SK-N-SH treated with all-trans-retinoic acid at 6 μM for 48 hours (cell line): ENCODE results near the gene GNGT2.

Experiments
- ATAC-seq: fragments of 200-7000 bp; cut with Tn5 transposase; 3 replicates; pipeline ENCODE4 v1.9.1; 2020; ENCODE audit warnings: mild to moderate bottlenecking, moderate library complexity
- ARNTL ChIP-seq: fragments of 450-650 bp; formaldehyde crosslinking; IDR thresholded peaks from 2 replicates; pipeline ENCODE4 v1.5.0; 2020; ENCODE audit warnings: low read depth, mild to moderate bottlenecking, moderate library complexity, borderline replicate concordance
- BACH2 ChIP-seq: fragments of 250-450 bp; sonication (Bioruptor Pico); IDR thresholded peaks from 2 replicates; pipeline ENCODE4 v1.9.0; 2021; ENCODE audit warnings: mild to moderate bottlenecking, borderline replicate concordance
- CSDC2 ChIP-seq: fragments of 250-450 bp; sonication (Bioruptor Pico); IDR thresholded peaks from 2 replicates; pipeline ENCODE4 v1.5.0; 2020; ENCODE audit warnings: mild to moderate bottlenecking, moderate library complexity
- GLIS3 ChIP-seq: fragments of 250-450 bp; sonication (Bioruptor Pico); IDR thresholded peaks from 2 replicates; pipeline ENCODE4 v1.5.0; 2020; ENCODE audit warnings: mild to moderate bottlenecking, moderate library complexity
- ISL1 ChIP-seq: fragments of 250-450 bp; sonication (Bioruptor Pico); IDR thresholded peaks from 2 replicates; pipeline ENCODE4 v2.1.2; 2022; ENCODE audit warnings: mild to moderate bottlenecking, moderate library complexity
- OSR1 ChIP-seq: fragments of 250-450 bp; sonication (Bioruptor Pico); IDR thresholded peaks from 2 replicates; pipeline ENCODE4 v1.8.0; 2022; ENCODE audit warnings: moderate library complexity, mild to moderate bottlenecking, inconsistent platforms
- PPARA ChIP-seq: fragments of 250-450 bp; sonication (Bioruptor Pico); IDR thresholded peaks from 2 replicates; pipeline ENCODE4 v1.5.0; 2020; ENCODE audit warnings: mild to moderate bottlenecking, borderline replicate concordance
- RARB ChIP-seq: fragments of 250-450 bp; sonication (Bioruptor Pico); IDR thresholded peaks from 2 replicates; pipeline ENCODE4 v1.8.0; 2021; ENCODE audit warnings: mild to moderate bottlenecking, moderate library complexity
- SNAI2 ChIP-seq: fragments of 250-450 bp; sonication (Bioruptor Pico); IDR thresholded peaks from 2 replicates; pipeline ENCODE4 v1.5.0; 2020; ENCODE audit warnings: mild to moderate bottlenecking, moderate library complexity
- TCF4 ChIP-seq: fragments of 250-450 bp; sonication (Bioruptor Pico); IDR thresholded peaks from 2 replicates; pipeline ENCODE4 v1.8.0; 2021; ENCODE audit warnings: mild to moderate bottlenecking, moderate library complexity, borderline replicate concordance
- TOX ChIP-seq: fragments of 250-450 bp; sonication (Bioruptor Pico); IDR thresholded peaks from 2 replicates; pipeline ENCODE4 v1.8.0; 2021; ENCODE audit warnings: mild to moderate bottlenecking, moderate library complexity, borderline replicate concordance
- ZC3H10 ChIP-seq: fragments of 250-450 bp; sonication (Bioruptor Pico); IDR thresholded peaks from 2 replicates; pipeline ENCODE4 v1.5.1; 2021; ENCODE audit warnings: mild to moderate bottlenecking, moderate library complexity
- ZFP3 ChIP-seq: fragments of 250-450 bp; sonication (Bioruptor Pico); IDR thresholded peaks from 2 replicates; pipeline ENCODE4 v1.5.0; 2020; ENCODE audit warnings: mild to moderate bottlenecking, moderate library complexity
- ZFP30 ChIP-seq: fragments of 450-650 bp; formaldehyde crosslinking; IDR thresholded peaks from 2 replicates; pipeline ENCODE4 v1.5.0; 2022; ENCODE audit warnings: mild to moderate bottlenecking, moderate library complexity
- ZNF565 ChIP-seq: fragments of 450-650 bp; formaldehyde crosslinking; conservative IDR thresholded peaks from 2 replicates; pipeline ENCODE4 v1.5.0; 2020; ENCODE audit warnings: low read depth, mild to moderate bottlenecking, moderate library complexity
- ZNF70 ChIP-seq: fragments of 450-650 bp; formaldehyde crosslinking; IDR thresholded peaks from 2 replicates; pipeline ENCODE4 v1.5.0; 2020; ENCODE audit warnings: mild to moderate bottlenecking, moderate library complexity
- ZNF8 ChIP-seq: fragments of 450-650 bp; formaldehyde crosslinking; IDR thresholded peaks from 2 replicates; pipeline ENCODE4 v1.5.0; 2020; ENCODE audit warnings: mild to moderate bottlenecking, moderate library complexity
- TF ChIP-seq, protein P1 (sequence below): fragments of 250-450 bp; sonication (Bioruptor Pico); IDR thresholded peaks from 2 replicates; pipeline ENCODE4 v1.5.1; 2021; ENCODE audit warnings: mild to moderate bottlenecking, moderate library complexity
- TF ChIP-seq, protein P2 (sequence below): fragments of 250-450 bp; sonication (Bioruptor Pico); IDR thresholded peaks from 2 replicates; pipeline ENCODE4 v1.5.1; 2020; ENCODE audit warnings: low read depth, mild to moderate bottlenecking, moderate library complexity
- TF ChIP-seq, protein P3 (sequence below): fragments of 250-450 bp; sonication (Bioruptor Pico); IDR thresholded peaks from 2 replicates; pipeline ENCODE4 v1.5.0; 2020; ENCODE audit warnings: mild to moderate bottlenecking, moderate library complexity
- TF ChIP-seq, protein P4 (sequence below): fragments of 250-450 bp; sonication (Bioruptor Pico); IDR thresholded peaks from 2 replicates; pipeline ENCODE4 v1.8.0; 2020; ENCODE audit warnings: mild to moderate bottlenecking, moderate library complexity, borderline replicate concordance

The GNGT2 gene

DNA sequence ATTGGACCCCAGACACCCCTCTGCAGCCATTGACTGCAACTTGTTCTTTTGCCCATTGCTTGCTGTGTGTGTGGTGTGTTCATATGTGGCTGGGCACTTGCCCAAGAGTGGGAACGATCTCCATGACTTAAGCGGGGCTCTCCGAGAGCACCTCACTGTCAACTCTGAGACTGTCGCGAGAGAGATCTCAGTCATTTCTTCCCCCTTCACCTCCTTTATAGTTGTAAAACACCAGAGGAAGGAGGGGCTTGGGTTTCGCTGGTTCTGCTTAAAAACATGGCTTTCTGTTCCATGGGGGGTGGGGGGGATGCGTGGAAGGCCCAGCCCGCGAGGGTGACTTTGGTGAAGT is 12.8 kb upstream of the GNGT2 start:
- TF ChIP-seq TOX (CRISPR knock-in tag) (no peak), ARNTL (CRISPR knock-in tag) (no peak), ZNF565 (CRISPR knock-in tag) (no peak), RARB (CRISPR knock-in tag) (no peak), ZFP3 (CRISPR knock-in tag) (no peak), SNAI2 (CRISPR knock-in tag) (no peak), GLIS3 (CRISPR knock-in tag) (no peak), BACH2 (no peak), ISL1 (no peak), OSR1 (no peak), PPARA (CRISPR knock-in tag) (no peak), CSDC2 (CRISPR knock-in tag) (no peak), ZC3H10 (CRISPR knock-in tag) (no peak), ZFP30 (no peak)
- TF ChIP-seq, protein P1, sequence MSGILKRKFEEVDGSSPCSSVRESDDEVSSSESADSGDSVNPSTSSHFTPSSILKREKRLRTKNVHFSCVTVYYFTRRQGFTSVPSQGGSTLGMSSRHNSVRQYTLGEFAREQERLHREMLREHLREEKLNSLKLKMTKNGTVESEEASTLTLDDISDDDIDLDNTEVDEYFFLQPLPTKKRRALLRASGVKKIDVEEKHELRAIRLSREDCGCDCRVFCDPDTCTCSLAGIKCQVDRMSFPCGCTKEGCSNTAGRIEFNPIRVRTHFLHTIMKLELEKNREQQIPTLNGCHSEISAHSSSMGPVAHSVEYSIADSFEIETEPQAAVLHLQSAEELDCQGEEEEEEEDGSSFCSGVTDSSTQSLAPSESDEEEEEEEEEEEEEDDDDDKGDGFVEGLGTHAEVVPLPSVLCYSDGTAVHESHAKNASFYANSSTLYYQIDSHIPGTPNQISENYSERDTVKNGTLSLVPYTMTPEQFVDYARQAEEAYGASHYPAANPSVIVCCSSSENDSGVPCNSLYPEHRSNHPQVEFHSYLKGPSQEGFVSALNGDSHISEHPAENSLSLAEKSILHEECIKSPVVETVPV (CRISPR knock-in tag), result no peak
- TF ChIP-seq, protein P2, sequence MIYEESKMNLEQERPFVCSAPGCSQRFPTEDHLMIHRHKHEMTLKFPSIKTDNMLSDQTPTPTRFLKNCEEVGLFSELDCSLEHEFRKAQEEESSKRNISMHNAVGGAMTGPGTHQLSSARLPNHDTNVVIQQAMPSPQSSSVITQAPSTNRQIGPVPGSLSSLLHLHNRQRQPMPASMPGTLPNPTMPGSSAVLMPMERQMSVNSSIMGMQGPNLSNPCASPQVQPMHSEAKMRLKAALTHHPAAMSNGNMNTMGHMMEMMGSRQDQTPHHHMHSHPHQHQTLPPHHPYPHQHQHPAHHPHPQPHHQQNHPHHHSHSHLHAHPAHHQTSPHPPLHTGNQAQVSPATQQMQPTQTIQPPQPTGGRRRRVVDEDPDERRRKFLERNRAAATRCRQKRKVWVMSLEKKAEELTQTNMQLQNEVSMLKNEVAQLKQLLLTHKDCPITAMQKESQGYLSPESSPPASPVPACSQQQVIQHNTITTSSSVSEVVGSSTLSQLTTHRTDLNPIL (CRISPR knock-in tag), result no peak
- TF ChIP-seq, protein P3, sequence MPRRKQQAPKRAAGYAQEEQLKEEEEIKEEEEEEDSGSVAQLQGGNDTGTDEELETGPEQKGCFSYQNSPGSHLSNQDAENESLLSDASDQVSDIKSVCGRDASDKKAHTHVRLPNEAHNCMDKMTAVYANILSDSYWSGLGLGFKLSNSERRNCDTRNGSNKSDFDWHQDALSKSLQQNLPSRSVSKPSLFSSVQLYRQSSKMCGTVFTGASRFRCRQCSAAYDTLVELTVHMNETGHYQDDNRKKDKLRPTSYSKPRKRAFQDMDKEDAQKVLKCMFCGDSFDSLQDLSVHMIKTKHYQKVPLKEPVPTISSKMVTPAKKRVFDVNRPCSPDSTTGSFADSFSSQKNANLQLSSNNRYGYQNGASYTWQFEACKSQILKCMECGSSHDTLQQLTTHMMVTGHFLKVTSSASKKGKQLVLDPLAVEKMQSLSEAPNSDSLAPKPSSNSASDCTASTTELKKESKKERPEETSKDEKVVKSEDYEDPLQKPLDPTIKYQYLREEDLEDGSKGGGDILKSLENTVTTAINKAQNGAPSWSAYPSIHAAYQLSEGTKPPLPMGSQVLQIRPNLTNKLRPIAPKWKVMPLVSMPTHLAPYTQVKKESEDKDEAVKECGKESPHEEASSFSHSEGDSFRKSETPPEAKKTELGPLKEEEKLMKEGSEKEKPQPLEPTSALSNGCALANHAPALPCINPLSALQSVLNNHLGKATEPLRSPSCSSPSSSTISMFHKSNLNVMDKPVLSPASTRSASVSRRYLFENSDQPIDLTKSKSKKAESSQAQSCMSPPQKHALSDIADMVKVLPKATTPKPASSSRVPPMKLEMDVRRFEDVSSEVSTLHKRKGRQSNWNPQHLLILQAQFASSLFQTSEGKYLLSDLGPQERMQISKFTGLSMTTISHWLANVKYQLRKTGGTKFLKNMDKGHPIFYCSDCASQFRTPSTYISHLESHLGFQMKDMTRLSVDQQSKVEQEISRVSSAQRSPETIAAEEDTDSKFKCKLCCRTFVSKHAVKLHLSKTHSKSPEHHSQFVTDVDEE, result no peak
- TF ChIP-seq, protein P4, sequence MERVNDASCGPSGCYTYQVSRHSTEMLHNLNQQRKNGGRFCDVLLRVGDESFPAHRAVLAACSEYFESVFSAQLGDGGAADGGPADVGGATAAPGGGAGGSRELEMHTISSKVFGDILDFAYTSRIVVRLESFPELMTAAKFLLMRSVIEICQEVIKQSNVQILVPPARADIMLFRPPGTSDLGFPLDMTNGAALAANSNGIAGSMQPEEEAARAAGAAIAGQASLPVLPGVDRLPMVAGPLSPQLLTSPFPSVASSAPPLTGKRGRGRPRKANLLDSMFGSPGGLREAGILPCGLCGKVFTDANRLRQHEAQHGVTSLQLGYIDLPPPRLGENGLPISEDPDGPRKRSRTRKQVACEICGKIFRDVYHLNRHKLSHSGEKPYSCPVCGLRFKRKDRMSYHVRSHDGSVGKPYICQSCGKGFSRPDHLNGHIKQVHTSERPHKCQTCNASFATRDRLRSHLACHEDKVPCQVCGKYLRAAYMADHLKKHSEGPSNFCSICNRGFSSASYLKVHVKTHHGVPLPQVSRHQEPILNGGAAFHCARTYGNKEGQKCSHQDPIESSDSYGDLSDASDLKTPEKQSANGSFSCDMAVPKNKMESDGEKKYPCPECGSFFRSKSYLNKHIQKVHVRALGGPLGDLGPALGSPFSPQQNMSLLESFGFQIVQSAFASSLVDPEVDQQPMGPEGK (CRISPR knock-in tag), result no peak
- no peak; the same call in none of the 3 replicates for ATAC-seq

DNA sequence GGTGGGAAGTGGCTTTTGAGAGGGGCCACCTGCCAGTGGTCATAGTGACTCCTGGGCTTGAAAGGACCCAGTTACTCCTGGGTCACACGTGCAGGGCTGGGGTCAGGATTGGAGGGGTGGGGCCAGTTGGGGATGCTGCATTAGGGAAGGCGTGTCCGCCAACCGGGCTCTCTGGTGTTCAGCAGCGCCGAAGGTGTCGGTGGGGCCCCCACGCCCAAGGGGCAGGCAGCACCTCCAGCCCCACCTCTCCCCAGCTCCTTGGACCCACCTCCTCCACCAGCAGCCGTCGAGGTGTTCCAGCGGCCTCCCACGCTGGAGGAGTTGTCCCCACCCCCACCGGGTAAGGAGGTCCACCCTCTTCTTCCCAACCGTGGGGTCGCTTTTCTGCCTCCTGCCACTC is 9.6 kb upstream of the GNGT2 start:
- ATAC-seq, result no peak

More for the DNA sequence above, 9.6 kb upstream of the GNGT2 start:
- TF ChIP-seq ZC3H10 (CRISPR knock-in tag) (no peak), BACH2 (no peak), ZNF70 (CRISPR knock-in tag) (no peak), RARB (CRISPR knock-in tag) (no peak), OSR1 (no peak), ISL1 (no peak), TCF4 (CRISPR knock-in tag) (no peak), SNAI2 (CRISPR knock-in tag) (no peak), ZNF8 (no peak), GLIS3 (CRISPR knock-in tag) (no peak)
- TF ChIP-seq, protein P1 (CRISPR knock-in tag), result no peak
- TF ChIP-seq, protein P4 (CRISPR knock-in tag), result no peak
